GM21528 (cell line): ENCODE measurements around the gene SEC24B.
"Not testable (repeated sequence)": the region's sequence is repeated elsewhere in the genome, so short reads cannot be mapped to it uniquely, and the experiment has no call there.

Experiments
- ATAC-seq: cut with Tn5 transposase; IDR thresholded peaks from one replicate; pipeline ENCODE4 v1.9.1; 2021; ENCODE audit warnings: mild to moderate bottlenecking, moderate library complexity; ENCODE audit not compliant: unreplicated experiment, low FRiP score

SEC24B gene

GRCh38 chr4:109432203-109432602 lies 1.4 kb upstream of the SEC24B start:
- no peak for ATAC-seq

- no peak for ATAC-seq
Measured at GRCh38 chr4:109432696-109433095, 919 bp upstream of the SEC24B start.

GRCh38 chr4:109434007-109434971 lies 674 bp downstream of the SEC24B start:
- peak; percentile 51 for ATAC-seq

- no peak for ATAC-seq
Measured at GRCh38 chr4:109435635-109436034, 2.0 kb downstream of the SEC24B start.

GRCh38 chr4:109436504-109436903 lies 2.9 kb downstream of the SEC24B start:
- no peak for ATAC-seq

GRCh38 chr4:109440948-109441347 lies 7.3 kb downstream of the SEC24B start:
- ATAC-seq, result no peak

- ATAC-seq, result no peak
Measured at GRCh38 chr4:109441862-109442458, 8.3 kb downstream of the SEC24B start.

GRCh38 chr4:109444182-109444844 lies 10.7 kb downstream of the SEC24B start:
- ATAC-seq, result peak; percentile 66

GRCh38 chr4:109447278-109447677 lies 13.7 kb downstream of the SEC24B start:
- ATAC-seq, result no peak

GRCh38 chr4:109451544-109452273 lies 18.1 kb downstream of the SEC24B start:
- ATAC-seq, result no peak

GRCh38 chr4:109453110-109453509 lies 19.5 kb downstream of the SEC24B start:
- not testable (repeated sequence) for ATAC-seq

- ATAC-seq, result no peak
Measured at GRCh38 chr4:109462297-109462696, 28.7 kb downstream of the SEC24B start.

- no peak for ATAC-seq
Measured at GRCh38 chr4:109462802-109463201, 29.2 kb downstream of the SEC24B start.

- ATAC-seq, result no peak
Measured at GRCh38 chr4:109465069-109465468, 31.5 kb downstream of the SEC24B start.

- ATAC-seq, result no peak
Measured at GRCh38 chr4:109469915-109470314, 36.3 kb downstream of the SEC24B start.

GRCh38 chr4:109472343-109472761 lies 38.7 kb downstream of the SEC24B start:
- ATAC-seq, result no peak

GRCh38 chr4:109473824-109474223 lies 40.2 kb downstream of the SEC24B start:
- ATAC-seq, result no peak

GRCh38 chr4:109486007-109486406 lies 52.4 kb downstream of the SEC24B start:
- no peak for ATAC-seq

GRCh38 chr4:109494563-109494962 lies 60.9 kb downstream of the SEC24B start:
- no peak for ATAC-seq

- no peak for ATAC-seq
Measured at GRCh38 chr4:109495514-109495913, 61.9 kb downstream of the SEC24B start.

- ATAC-seq, result no peak
Measured at GRCh38 chr4:109496875-109497274, 63.3 kb downstream of the SEC24B start.
